CD4-positive, CD25-positive, alpha-beta regulatory T cell (primary cell): ENCODE results near the gene NCOA1. TPM values are rescaled to one million over a fixed set of nuclear protein-coding genes. Genes with fewer than 3 reads are reported as not detected.
"Not testable (repeated sequence)": the region's sequence is repeated elsewhere in the genome, so short reads cannot be mapped to it uniquely, and the experiment has no call there.

Experiments used
- ATAC-seq, 2 donors: fragments of 150-1000 bp; cut with Tn5 transposase; one replicate each; pipeline ENCODE4 v1.10.0; 2021; ENCODE audit warnings: low read depth in 2 of 2, moderate number of reproducible peaks in 2 of 2, moderate library complexity in 1 of 2
- DNase-seq, 3 donors: peaks; one replicate each; pipeline versions ENCODE4 v3.0.0 to v3.0.0-alpha.2; 2012 to 2022; ENCODE audit warnings: mixed read lengths in 1 of 3
- H3K27ac ChIP-seq: one replicate; pipeline ENCODE4 v1.7.0; 2013; ENCODE audit warnings: mild to moderate bottlenecking, low read length; ENCODE audit not compliant: insufficient read depth, poor library complexity, severe bottlenecking
- H3K27me3 ChIP-seq: one replicate; pipeline ENCODE4 v1.7.0; 2013; ENCODE audit warnings: low read length; ENCODE audit not compliant: control insufficient read depth, insufficient read depth
- H3K36me3 ChIP-seq: one replicate; pipeline ENCODE4 v1.7.0; 2013; ENCODE audit warnings: mild to moderate bottlenecking, low read length, moderate library complexity; ENCODE audit not compliant: control insufficient read depth, insufficient read depth
- H3K4me1 ChIP-seq: 2 replicates; pipeline ENCODE4 v1.7.0; 2013; ENCODE audit warnings: mild to moderate bottlenecking, low read length; ENCODE audit not compliant: insufficient read depth, control insufficient read depth, poor library complexity, severe bottlenecking
- H3K4me3 ChIP-seq: one replicate; pipeline ENCODE4 v1.7.0; 2013; ENCODE audit warnings: low read depth, mild to moderate bottlenecking, low read length, moderate library complexity
- H3K9me3 ChIP-seq, 2 experiments: 1 replicate in 1 of 2; 2 replicates in 1 of 2; pipeline ENCODE4 v1.7.0; 2013; ENCODE audit warnings: low read length in 2 of 2, mild to moderate bottlenecking in 1 of 2, moderate library complexity in 1 of 2; ENCODE audit not compliant: control insufficient read depth in 2 of 2
- H3K27ac Mint-ChIP-seq, 3 donors: one replicate each; pipeline ENCODE4 v1.8.0; 2020 to 2022; ENCODE audit warnings: mild to moderate bottlenecking in 3 of 3, mixed read lengths in 3 of 3, moderate library complexity in 2 of 3
- H3K27me3 Mint-ChIP-seq: one replicate; pipeline ENCODE4 v1.8.0; 2022; ENCODE audit warnings: mild to moderate bottlenecking, mixed read lengths
- H3K36me3 Mint-ChIP-seq: one replicate; pipeline ENCODE4 v1.8.0; 2020; ENCODE audit warnings: mixed read lengths
- H3K4me1 Mint-ChIP-seq, 4 donors: one replicate each; pipeline ENCODE4 v1.8.0; 2020 to 2022; ENCODE audit warnings: mixed read lengths in 4 of 4, mild to moderate bottlenecking in 1 of 4
- H3K4me3 Mint-ChIP-seq, 4 donors: one replicate each; pipeline ENCODE4 v1.8.0; 2020 to 2022; ENCODE audit warnings: mild to moderate bottlenecking in 4 of 4, mixed read lengths in 4 of 4, moderate library complexity in 3 of 4
- H3K9me3 Mint-ChIP-seq, 7 donors: one replicate each; pipeline ENCODE4 v1.8.0; 2020 to 2022; ENCODE audit warnings: mixed read lengths in 7 of 7, mild to moderate bottlenecking in 3 of 7, moderate library complexity in 2 of 7
- polyA plus RNA-seq, 4 donors: library from polyadenylated mRNA; unstranded; fragments of 300-500 nt; fragmentation: Illumina TruSeq; gene quantifications; one replicate each; pipeline ENCODE4 v1.2.3, GENCODE V29; 2021
- total RNA-seq: library from RNA; stranded (reverse); gene quantifications from one replicate; pipeline ENCODE4 v1.2.3, GENCODE V29; 2022

Gene NCOA1
- total and polyA plus RNA-seq, 5 donors from 2014 or later, result 9.0 to 53.6 (median 15.2) TPM

GRCh38 chr2:24480245-24480644 is 10.8 kb upstream of the NCOA1 start:
- Mint-ChIP-seq H3K4me3 (no peak overlapping the region), H3K27ac (no peak overlapping the region), H3K9me3 (peaks cover 0 to 2% (median 0%) of the 10 kb centered on the region in 7 donors), H3K4me1 (no peaks in the 10 kb centered on the region), H3K36me3 (no peaks in the 10 kb centered on the region), H3K27me3 (no peaks in the 10 kb centered on the region)
- Histone ChIP-seq H3K9me3 (no peaks in the 10 kb centered on the region), H3K4me3 (no peak overlapping the region), H3K27me3 (no peaks in the 10 kb centered on the region), H3K36me3 (no peaks in the 10 kb centered on the region), H3K27ac (no peak overlapping the region), H3K4me1 (no peaks in the 10 kb centered on the region)
- ATAC-seq (no peak), DNase-seq (no peak)

GRCh38 chr2:24482251-24482971 is 8.6 kb upstream of the NCOA1 start:
- no peaks in the 10 kb centered on the region for H3K27me3 ChIP-seq
- DNase-seq, result no peak
- H3K4me1 ChIP-seq, result no peaks in the 10 kb centered on the region
- H3K9me3 Mint-ChIP-seq, result peaks cover 0 to 2% (median 0%) of the 10 kb centered on the region in 7 donors
- H3K4me3 ChIP-seq, result no peak overlapping the region
- no peak overlapping the region for H3K4me3 Mint-ChIP-seq
- H3K36me3 Mint-ChIP-seq, result no peaks in the 10 kb centered on the region
- H3K9me3 ChIP-seq, result no peaks in the 10 kb centered on the region
- H3K27ac Mint-ChIP-seq, result no peak overlapping the region
- no peak overlapping the region for H3K27ac ChIP-seq
- H3K4me1 Mint-ChIP-seq, result no peaks in the 10 kb centered on the region
- no peaks in the 10 kb centered on the region for H3K36me3 ChIP-seq
- ATAC-seq, result no peak
- no peaks in the 10 kb centered on the region for H3K27me3 Mint-ChIP-seq

DNA sequence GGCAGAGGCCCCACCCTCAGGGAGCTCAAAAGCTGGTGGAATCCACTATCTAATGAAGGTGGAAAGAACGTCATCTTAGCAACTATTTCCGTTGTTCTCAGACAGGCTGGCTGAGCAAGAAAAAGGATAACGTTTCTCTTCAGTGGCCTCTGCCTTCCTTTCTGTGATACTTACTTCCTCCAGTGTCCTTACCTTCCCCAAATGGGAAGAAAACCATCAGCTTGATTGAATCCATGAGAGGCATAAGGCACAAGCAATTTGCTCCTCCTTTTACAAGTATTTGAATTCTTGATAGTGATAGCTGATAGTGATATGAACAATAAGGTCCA is 8.1 kb upstream of the NCOA1 start:
- no peak overlapping the region for H3K27ac Mint-ChIP-seq
- H3K4me3 Mint-ChIP-seq, result no peak overlapping the region
- Histone ChIP-seq H3K4me3 (no peak overlapping the region), H3K36me3 (no peaks in the 10 kb centered on the region), H3K9me3 (no peaks in the 10 kb centered on the region), H3K27ac (no peak overlapping the region), H3K4me1 (no peaks in the 10 kb centered on the region), H3K27me3 (no peaks in the 10 kb centered on the region)
- no peaks in the 10 kb centered on the region for H3K4me1 Mint-ChIP-seq
- no peaks in the 10 kb centered on the region for H3K36me3 Mint-ChIP-seq
- no peak for ATAC-seq
- no peaks in the 10 kb centered on the region for H3K27me3 Mint-ChIP-seq
- peaks cover 0 to 2% (median 0%) of the 10 kb centered on the region in 7 donors for H3K9me3 Mint-ChIP-seq
- DNase-seq, result no peak

GRCh38 chr2:24484677-24485076 is 6.4 kb upstream of the NCOA1 start:
- not testable (repeated sequence) for H3K36me3 Mint-ChIP-seq, H3K4me1 ChIP-seq, H3K4me3 Mint-ChIP-seq, H3K27ac ChIP-seq, H3K9me3 ChIP-seq, ATAC-seq, H3K27me3 ChIP-seq, H3K27ac Mint-ChIP-seq, H3K27me3 Mint-ChIP-seq, H3K4me1 Mint-ChIP-seq, H3K36me3 ChIP-seq, H3K9me3 Mint-ChIP-seq, H3K4me3 ChIP-seq, DNase-seq

- Histone ChIP-seq H3K36me3 (no peaks in the 10 kb centered on the region), H3K27me3 (no peaks in the 10 kb centered on the region), H3K4me1 (peaks cover 8% of the 10 kb centered on the region), H3K27ac (no peak overlapping the region), H3K9me3 (no peaks in the 10 kb centered on the region), H3K4me3 (no peak overlapping the region)
- H3K4me3 Mint-ChIP-seq, result peak overlapping the region in 1 of 4 donors; percentile 13
- no peak overlapping the region for H3K27ac Mint-ChIP-seq
- H3K4me1 Mint-ChIP-seq, result peaks cover 8 to 15% (median 11%) of the 10 kb centered on the region in 4 donors
- ATAC-seq (no peak), DNase-seq (no peak)
- H3K9me3 Mint-ChIP-seq, result peaks cover 0 to 2% (median 0%) of the 10 kb centered on the region in 7 donors
- H3K27me3 Mint-ChIP-seq, result no peaks in the 10 kb centered on the region
- no peaks in the 10 kb centered on the region for H3K36me3 Mint-ChIP-seq
These were observed 5.9 kb upstream of the NCOA1 start for GRCh38 chr2:24485197-24485596.

GRCh38 chr2:24486636-24487205 is 4.3 kb upstream of the NCOA1 start:
- Histone ChIP-seq H3K4me1 (peaks cover 13% of the 10 kb centered on the region), H3K27me3 (no peaks in the 10 kb centered on the region), H3K36me3 (no peaks in the 10 kb centered on the region), H3K9me3 (no peaks in the 10 kb centered on the region), H3K4me3 (no peak overlapping the region), H3K27ac (no peak overlapping the region)
- Mint-ChIP-seq H3K27ac (no peak overlapping the region), H3K36me3 (no peaks in the 10 kb centered on the region), H3K4me1 (peaks cover 10 to 20% (median 12%) of the 10 kb centered on the region in 4 donors), H3K27me3 (no peaks in the 10 kb centered on the region), H3K4me3 (no peak overlapping the region), H3K9me3 (peaks cover 0 to 2% (median 0%) of the 10 kb centered on the region in 7 donors)
- ATAC-seq (no peak), DNase-seq (no peak)

DNA sequence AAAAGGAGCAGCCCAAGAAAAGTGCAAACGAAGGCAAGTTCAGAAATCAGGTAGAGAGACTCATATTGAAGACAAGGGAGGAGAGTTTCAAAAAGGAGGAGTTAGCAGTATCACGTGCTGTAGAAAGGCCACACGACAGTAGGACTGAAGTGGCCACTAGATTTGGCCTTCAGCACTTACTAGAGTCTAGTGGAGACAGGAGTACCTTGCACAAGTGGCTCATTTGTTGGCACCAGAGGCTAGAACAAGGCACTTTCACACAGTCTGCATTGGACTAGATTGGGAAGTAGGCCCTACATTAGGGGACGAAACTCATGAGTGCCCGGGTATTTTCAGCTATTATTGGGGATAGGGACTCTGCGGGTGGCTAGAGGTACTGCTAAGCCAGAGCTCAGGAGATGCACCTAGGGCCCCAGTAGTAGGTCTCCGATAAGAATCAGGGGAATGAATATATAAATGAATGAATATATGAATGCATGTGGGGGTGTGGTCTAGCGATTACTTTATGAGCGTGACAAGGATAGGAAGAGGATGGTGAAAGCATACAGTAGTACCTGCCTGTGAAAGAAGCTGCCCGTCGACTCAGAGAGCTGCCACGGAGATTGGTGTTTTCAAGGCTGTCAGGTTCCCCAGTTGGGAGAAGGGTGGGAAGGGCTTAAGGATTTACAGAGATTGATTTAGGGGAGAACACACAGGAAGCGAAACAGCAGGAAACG is 1.4 kb upstream of the NCOA1 start:
- Mint-ChIP-seq H3K4me3 (peak overlapping the region; percentile 79 to 96 (median 93)), H3K27me3 (no peaks in the 10 kb centered on the region), H3K36me3 (no peaks in the 10 kb centered on the region), H3K27ac (peak overlapping the region; percentile 93 to 96 (median 95)), H3K4me1 (peaks cover 34 to 45% (median 37%) of the 10 kb centered on the region in 4 donors), H3K9me3 (no peaks in the 10 kb centered on the region)
- H3K4me1 ChIP-seq, result peaks cover 37% of the 10 kb centered on the region
- H3K4me3 ChIP-seq, result peak overlapping the region; percentile 75
- H3K9me3 ChIP-seq, result no peaks in the 10 kb centered on the region
- H3K27ac ChIP-seq, result peak overlapping the region; percentile 90
- no peaks in the 10 kb centered on the region for H3K36me3 ChIP-seq
- H3K27me3 ChIP-seq, result no peaks in the 10 kb centered on the region
- ATAC-seq (no peak), DNase-seq (no peak)
